ENCODE measurements around the gene RBFOX2.

Gene RBFOX2

DNA sequence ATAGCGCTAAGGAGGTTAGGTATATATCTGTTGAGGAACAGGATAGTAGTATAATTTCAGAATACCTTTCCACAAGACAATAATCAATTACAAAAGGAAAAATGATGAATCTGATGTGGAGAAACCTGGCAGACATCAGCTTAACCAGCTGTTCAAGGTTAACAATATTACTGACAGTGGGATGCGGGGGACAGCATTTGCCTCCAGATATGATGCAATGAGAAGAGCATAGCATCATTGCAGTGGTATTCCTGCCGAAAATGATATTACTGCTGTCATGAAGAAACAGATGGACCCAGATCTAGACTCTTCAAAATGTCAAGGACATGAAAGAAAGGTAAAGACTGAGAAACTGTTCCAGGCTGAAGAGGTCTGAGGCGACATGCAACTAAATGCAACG lies 49.7 kb downstream of the RBFOX2 start:
- DNase-seq (ENCODE audit: extremely low read depth in 1 of 2, low read depth in 1 of 2), result no peak

DNA sequence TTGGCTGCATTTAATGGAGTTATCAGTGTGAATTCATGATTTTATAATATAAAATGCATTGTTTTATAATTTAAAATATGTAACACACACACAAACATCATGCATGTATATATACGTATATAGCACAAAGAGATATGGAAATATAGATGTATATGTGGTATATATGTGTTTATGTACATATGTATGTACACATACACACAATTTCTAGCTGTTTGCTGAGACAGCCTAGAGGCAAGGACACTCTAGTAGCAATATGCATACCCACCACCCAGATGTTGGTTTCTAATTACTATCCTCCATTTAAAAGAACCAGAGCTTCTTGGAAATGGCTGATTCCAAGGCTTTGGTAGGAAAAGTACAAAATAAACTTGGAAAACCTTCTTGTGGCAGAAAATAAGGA lies 50.4 kb downstream of the RBFOX2 start:
- no peak for DNase-seq (ENCODE audit: extremely low read depth in 1 of 2, low read depth in 1 of 2)

DNA sequence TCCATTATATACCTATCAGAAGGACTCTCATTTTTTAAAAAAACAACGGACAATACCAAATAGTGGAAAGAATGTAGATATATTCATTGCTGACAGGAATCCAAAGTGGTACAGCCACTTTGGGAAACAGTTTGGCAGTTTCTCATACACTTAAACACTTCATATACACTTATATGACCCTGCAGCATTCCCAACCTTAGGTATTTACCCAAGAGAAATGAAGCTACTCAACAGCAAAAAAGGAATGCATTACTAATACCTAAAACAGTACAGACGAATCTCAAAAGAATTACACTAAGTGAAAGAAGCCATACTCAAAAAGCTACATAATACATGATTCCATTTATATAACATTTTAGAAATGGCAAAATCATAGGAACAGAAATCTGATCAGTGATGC lies 51.5 kb downstream of the RBFOX2 start:
- DNase-seq (ENCODE audit: extremely low read depth in 1 of 2, low read depth in 1 of 2), result no peak

DNA sequence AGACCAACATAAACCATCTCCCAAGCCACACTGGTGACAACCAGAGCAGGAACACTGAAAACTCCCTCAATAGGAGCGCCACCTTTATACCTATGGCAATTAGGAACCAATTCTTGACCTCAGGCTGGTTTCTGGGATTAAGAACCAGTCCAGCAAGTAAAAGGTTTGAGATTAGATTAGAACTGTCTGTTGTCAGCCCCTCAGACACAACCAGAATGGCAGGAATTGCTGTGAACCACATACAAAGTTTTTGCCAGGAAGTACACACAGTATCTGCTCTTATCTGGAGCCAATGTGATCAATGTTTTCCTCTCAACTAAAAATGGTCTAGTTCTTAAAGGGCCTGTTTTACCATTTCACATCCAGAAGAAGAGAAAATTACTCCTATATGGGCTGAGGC lies 55.2 kb downstream of the RBFOX2 start:
- DNase-seq (ENCODE audit: extremely low read depth in 1 of 2, low read depth in 1 of 2), result no peak

DNA sequence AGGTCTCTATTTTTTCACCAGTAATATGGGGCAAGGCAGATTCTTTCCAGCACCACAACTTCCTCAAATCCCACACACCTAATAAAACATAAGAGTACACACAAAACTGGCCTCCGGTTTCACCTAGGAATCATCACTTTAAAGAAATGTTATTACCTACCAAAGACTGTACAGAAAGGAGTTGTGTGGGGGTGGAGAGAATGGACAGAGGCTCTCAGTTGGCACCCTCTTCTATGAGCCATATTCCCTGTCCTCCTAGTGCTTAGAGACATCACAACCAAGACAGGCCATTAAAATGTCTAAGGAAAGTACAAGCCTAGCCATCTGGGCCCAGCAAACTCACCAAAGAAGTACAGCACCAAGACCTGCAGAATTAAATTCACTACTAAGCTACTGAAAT lies 56.1 kb downstream of the RBFOX2 start:
- DNase-seq (ENCODE audit: extremely low read depth in 1 of 2, low read depth in 1 of 2), result no peak

DNA sequence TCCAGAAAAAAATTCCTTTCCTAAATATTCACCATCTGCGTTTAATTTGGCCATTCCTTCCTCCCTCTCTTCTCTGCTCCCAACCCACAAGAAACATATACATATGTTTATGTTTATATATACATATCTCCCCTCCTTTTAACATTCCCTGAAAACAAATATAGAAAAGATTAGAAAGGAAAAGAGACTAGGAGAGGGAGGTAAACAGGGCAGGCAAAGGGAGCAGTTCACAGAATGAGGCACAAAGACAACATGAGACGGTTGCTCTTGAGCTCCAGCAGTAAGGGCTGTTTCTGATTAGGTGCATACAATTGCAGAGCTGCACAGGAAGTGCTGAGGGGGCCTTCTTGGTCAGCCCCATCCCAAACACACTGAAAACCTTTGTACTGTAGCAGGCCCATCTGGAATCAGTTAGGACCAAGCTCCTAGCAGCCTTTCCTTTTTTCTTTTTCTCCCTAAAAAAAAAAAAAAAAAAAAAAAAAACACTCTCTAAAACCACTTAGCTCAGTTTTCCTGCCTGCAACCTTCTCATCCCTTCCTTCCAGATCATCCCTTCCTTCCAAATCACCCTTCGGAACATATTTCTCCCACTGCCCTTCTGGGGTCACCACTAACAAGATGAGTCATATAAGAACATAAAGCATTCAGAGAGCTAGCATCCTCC lies 57.0 kb downstream of the RBFOX2 start:
- DNase-seq (ENCODE audit: extremely low read depth in 1 of 2, low read depth in 1 of 2), result no peak

DNA sequence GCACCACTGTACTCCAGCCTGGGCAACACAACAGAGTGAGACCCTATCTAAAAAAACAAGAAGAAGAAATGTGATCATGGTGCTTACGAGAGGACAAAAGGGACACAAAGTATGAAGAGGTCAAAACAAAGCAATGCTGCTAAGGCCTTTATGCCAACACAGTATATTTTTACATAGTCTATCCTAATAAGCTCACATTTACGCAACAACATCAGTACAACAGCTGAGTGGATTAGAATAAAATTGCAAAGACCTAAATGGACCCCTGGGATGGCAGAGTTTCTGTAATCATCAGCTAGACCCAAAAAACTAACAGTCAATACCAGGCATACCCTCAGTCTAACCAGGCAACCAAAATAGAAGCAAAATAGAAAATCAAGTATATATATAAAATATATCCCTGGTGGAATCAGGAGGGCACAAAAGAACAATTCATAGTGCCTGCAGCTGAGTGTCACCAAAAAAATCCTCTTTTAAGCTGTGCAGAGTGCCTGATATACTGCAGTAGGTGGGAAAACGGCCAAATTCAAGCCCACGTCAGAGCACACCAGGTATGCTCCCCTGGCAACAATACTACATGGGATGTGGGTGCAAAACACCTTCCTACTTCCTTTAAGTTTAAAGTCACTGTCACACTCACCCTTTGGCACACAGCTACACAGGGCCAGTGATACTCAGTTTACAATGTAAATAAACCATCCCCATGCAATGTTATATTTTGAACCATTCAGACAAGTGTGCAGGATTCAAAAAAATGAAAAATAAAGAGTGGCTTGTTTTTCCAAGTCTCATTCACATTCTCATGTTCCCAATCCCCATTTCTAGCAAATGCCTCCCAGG lies 57.8 kb downstream of the RBFOX2 start:
- DNase-seq (ENCODE audit: extremely low read depth in 1 of 2, low read depth in 1 of 2), result no peak

DNA sequence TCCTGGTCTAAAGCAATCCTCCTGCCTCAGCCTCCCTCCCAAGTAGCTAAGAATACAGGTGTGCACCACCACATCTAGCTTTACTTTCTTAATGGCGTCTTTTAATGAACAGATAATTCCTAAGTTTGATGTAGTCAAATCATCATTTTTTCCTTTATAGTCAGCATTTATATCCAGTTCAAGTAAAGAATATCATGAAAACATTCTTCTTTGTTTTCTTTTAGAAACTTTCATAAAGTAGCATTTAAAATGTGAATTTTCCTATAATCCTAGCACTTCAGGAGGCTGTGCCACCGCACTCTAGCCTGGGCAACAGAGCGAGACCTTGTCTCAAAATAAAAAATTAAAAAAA lies 61.6 kb downstream of the RBFOX2 start:
- DNase-seq (ENCODE audit: extremely low read depth in 1 of 2, low read depth in 1 of 2), result no peak

DNA sequence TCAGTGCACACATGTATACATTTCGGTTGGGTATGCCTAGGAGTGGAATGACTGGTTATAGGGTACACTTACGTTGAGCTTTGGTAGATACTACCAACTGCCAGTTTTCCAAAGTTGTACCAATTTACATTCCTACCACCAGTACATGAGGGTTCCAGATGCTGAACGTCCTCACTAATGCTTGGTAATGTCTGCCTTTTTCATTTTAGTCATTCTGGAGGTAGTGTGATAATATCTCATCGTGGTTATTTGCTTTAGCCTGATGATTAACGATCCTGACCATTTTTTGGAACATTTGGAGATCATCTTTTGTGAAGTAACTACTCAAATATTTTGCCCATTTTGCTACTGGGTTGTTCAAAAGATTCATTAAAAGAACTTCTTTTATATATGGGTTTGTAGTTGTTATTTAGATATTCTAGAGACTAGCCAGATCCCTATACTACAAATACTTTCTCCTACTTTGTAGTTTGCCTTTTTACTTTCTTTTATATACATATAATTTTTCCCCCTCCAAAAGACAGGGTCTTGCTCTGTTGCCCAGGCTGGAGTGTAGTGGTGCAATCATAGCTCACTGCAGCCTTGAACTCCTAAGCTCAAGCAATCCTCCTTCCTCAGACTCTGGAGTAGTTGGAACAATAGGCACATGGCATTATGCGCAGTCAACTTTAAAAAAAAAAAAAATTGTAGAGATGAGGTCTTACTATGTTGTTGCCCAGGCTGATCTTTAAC lies 62.1 kb downstream of the RBFOX2 start:
- no peak for DNase-seq (ENCODE audit: extremely low read depth in 1 of 2, low read depth in 1 of 2)

DNA sequence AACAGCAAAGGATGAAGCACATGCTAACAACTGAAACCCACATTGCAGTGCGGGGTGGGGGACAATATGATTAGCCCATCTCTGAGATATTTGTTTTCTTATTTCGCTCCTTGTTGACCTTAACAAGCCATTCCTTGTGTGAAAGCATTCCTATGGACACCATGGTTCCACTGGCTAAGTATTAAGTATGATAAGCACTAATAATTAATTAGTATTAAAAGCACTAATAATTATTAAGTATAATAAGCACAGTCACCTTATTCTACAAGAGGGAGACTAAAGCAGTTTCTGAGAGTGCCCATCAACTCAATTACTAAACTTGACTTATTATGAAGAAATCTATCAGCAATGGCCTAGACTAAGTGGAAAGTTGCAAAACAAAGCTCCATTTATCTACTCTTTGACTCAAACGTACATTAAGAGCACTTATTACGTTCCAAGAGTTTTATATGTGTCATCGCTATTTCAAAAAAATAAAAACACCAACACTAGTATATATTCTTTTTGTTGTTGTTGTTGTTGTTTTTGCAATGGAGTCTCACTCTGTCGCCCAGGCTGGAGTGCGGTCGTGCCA lies 65.3 kb downstream of the RBFOX2 start:
- DNase-seq (ENCODE audit: extremely low read depth in 1 of 2, low read depth in 1 of 2), result no peak

DNA sequence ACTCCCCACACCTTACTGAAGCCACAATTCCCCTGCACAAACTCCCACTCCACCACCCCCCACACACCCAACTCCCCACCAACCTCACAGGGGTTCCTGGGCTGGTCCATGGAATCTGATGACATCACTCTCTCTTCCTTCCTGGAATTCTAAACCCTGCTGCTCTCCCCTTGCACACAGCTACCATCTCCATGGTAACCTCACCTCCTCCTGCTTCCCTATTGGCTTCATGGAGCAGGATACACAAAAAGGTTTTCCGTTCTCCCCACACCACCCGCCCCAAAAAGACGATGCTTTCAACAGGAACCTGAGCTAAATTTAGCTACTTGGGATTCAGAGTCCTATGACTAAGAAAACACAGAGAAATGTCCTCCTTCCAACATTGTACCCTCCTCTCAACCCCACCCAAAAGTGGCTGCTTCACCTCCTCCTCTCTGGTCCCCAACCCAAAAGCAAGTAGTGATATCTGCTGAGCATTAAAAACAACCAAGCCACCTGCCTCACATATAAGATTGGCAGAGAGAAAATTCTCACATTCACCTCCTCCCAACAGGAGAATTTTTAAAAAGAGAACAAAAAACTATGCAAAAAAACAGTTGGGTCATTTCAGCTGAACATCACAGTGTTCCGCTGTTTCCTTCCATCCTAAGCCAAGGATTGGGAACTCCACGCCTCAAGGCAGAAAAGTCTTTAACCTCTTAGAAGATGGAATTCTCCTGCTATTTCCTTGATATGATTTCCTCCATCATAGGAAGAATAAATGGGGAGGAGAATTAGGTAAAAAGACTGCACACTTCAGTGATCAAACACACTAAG lies 66.9 kb downstream of the RBFOX2 start:
- DNase-seq (ENCODE audit: extremely low read depth in 1 of 2, low read depth in 1 of 2), result no peak

DNA sequence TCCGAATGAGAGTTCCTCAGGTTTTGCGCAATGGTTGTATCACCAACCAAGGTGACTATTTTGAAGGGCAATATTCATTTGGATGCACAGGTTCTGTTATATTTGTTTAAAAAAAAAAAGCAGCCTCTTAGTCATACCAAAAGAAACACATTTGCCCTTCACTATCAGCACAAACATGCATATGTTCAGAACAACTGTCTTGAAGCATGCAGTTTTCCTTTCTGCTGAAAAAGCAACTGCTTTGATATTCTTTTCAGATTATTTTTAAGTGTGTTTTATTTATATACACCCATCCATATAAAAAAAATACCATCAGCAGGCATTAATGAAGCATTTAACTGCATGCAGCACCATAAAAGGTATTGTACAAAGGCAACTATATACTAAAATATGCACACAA lies 67.8 kb downstream of the RBFOX2 start:
- no peak for DNase-seq (ENCODE audit: extremely low read depth in 1 of 2, low read depth in 1 of 2)

DNA sequence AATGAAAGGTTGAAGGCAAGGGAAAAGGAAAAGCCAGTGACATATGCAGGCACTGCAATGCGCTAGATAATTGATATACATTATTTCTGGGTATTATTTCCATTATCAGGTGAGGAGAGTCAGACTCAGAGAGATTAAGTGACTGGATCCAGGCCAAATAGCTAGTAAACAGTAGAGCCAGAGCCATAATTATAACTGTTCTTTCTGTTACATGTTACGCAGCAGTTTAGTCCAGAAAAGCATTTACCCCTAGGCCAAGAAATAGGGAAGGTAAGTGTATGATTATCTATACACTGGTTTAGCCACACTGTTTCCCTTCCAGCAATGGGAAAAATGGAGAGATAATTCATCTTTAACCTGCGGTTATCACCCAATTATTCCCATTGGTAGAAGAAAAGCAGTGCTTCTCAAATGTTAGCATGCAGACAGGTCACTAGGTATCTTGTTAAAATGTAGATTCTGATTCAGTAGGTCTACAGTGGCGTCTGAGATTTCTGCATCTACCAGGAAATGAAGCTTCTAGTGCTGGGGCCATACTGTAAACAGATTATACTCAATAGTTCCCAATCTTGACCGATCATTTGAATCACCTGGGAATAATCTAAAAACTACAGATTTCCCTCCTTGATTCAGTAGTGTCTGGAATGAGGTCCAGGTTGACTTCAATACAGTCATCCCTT lies 69.4 kb downstream of the RBFOX2 start:
- no peak for DNase-seq (ENCODE audit: extremely low read depth in 1 of 2, low read depth in 1 of 2)

DNA sequence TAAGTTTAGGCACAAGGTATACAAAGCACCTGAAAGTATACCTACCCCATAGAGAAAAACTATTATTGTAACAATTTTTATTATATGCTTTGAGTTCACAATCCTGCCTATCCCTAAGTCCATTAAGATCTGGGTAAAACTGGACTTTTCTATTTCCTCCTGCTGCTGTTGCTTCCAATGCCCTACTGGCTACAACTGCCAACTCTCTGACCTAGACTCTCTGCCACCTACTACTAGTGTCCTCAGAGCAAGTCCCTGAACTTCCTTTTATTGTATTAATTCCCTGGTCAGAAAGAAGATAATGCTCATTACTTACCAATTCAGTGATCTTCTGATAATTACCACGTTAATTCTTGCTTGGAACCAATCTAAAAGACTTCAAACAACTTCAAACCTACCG lies 70.3 kb downstream of the RBFOX2 start:
- DNase-seq (ENCODE audit: extremely low read depth in 1 of 2, low read depth in 1 of 2), result no peak

DNA sequence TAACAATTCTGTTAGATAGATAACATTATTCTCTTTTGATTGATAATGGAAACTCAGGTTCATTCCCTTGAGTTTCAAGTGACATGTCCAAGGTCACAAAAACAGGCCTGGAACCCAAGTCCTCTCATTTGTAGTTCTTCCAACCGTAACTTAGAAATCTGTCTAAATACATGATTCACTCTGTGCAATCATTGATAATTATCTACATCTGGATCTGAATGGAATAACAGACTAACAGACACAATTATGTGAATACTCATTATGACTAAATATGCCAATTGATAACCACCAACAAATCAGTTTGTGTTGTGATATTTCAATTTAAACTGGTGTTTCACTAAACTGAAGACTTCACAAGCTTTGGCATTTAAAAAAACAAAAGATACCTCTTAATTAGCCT lies 71.0 kb downstream of the RBFOX2 start:
- DNase-seq (ENCODE audit: extremely low read depth in 1 of 2, low read depth in 1 of 2), result no peak

DNA sequence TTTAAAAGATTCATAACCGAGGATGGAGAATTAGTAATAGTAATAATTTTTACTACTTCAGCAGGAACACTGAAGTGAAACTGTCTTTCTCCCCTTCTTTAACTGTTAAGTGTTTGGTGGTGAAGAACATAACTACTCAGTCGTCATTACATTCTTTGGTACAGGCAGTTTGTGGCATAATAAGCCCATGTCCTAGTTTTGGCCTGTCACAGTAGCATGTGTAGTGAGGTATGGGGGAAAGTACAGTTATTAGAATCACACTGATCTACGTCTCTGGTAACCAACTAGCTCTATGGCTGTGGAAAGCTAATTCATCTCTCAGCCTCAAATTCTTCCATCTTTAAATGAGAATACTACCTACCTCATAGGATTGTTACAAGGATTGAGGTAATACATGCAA lies 71.8 kb downstream of the RBFOX2 start:
- DNase-seq (ENCODE audit: extremely low read depth in 1 of 2, low read depth in 1 of 2), result no peak

DNA sequence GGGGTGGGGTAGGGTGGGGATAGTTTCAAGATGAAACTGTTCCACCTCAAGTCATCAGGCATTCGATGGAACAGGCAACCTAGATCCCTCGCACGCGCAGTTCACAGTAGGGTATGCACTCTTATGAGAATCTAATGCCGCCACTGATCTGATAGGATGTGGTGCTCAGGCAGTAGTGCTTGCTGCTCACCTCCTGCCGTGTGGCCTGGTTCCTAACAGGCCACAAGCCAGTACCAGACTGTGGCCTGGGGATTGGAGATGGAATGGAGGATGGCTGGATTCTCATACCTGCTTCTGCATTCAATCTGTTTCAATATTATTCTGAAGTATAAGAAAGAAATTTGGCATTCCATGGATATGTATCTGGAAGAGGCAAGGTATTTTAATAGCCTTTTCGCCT lies 73.1 kb downstream of the RBFOX2 start:
- no peak for DNase-seq (ENCODE audit: extremely low read depth in 1 of 2, low read depth in 1 of 2)

DNA sequence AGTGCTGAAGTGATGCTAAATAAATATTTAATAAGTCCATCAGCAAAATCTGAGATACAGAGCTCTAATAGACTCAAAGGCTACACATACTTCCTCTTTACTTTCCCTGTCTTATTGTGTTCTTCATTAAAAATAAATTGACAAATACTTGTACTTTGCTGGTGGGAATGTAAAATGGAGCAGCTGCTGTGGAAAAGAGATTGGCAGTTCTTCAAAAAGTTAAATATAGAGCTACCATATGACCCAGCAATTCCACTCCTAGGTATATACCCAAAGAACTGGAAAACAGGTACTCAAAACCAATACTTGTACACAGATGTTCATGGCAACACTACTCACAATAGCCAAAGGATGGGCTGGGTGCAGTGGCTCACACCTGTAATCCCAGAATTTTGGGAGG lies 76.0 kb downstream of the RBFOX2 start:
- no peak for DNase-seq (ENCODE audit: extremely low read depth in 1 of 2, low read depth in 1 of 2)

DNA sequence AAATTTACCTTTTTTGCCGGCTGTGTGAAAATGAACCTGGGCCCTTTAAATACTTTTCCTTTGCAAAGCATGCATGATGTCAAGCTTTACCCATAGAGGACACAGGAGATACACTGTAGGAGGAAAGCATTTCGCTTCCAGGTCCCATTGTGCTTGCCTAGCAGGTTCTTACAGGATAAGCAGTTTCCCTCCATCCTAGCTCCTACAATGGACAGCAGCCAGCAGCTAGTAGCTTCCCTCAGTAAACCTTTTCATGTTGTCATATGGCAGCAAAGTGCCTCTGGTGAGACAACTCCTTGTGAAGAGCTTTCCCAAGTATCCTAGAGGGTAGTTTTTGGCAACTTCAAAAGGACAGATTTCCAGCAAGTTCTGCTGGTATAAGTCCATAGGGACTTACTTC lies 78.4 kb downstream of the RBFOX2 start:
- DNase-seq (ENCODE audit: extremely low read depth in 1 of 2, low read depth in 1 of 2), result no peak

DNA sequence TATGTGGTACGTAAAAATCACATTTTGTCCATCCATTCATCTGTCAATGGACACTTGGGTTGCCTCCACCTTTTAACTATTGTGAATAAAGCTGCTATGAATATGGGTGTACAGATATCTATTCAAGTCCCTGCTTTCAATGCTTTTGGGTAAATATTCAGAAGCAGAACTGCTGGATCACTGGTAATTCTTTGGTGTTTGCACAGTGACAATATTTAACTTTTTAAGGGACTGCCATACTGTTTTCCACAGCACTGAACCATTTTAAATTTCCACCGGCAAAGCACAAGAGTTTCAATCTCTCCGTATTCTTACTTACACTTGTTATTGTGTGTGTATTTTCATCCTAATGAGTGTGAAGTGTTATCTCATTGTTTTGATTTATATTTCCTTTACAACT lies 79.4 kb downstream of the RBFOX2 start:
- no peak for DNase-seq (ENCODE audit: extremely low read depth in 1 of 2, low read depth in 1 of 2)
